ENCODE data around the gene GARIN5B.

- TF ChIP-seq CTCF (IDR thresholded peaks at IDR 0.05) (no peak), POLR2A (IDR thresholded peaks at IDR 0.05) (no peak)
Observed at GRCh38 chr19:55346725-55347441, 16.2 kb downstream of the GARIN5B start.
